GM12878 (cell line): ENCODE data around the gene DIPK1A. TPM values are rescaled to one million over a fixed set of nuclear protein-coding genes. Genes with fewer than 3 reads are reported as not detected.

Source experiments
- ATAC-seq: fragments of 200-7000 bp; cut with Tn5 transposase; 3 replicates; pipeline ENCODE4 v1.9.1; 2020; ENCODE audit warnings: mild to moderate bottlenecking, moderate library complexity
- BruUV-seq: library from RNA; stranded (reverse); fragments of 400-500 nt; replicated peaks from 2 replicates; lab custom pipeline; 2021; lab: Mats Ljungman, UMichigan
- CTCF ChIA-PET: fragments of 300-600 bp; sonication (Branson Sonifier 250); formaldehyde crosslinking; extraction: SDS; loops from one replicate; lab custom pipeline; 2021; ENCODE audit warnings: inconsistent platforms; lab: Yijun Ruan, JAX
- POLR2A ChIA-PET: fragments of 350-600 bp; formaldehyde crosslinking; extraction: SDS; loops from one replicate; lab custom pipeline; 2021; ENCODE audit warnings: inconsistent platforms; lab: Charles Lee
- RAD21 ChIA-PET: fragments of 300-600 bp; sonication (Branson Sonifier 250); formaldehyde crosslinking; loops from one replicate; lab custom pipeline; 2023; ENCODE audit warnings: antibody characterized with exemption; ENCODE audit not compliant: unreplicated experiment; lab: Charles Lee
- SMC1A ChIA-PET: fragments of 300-600 bp; sonication (Branson Sonifier 250); formaldehyde crosslinking; loops from one replicate; lab custom pipeline; 2023; ENCODE audit not compliant: unreplicated experiment, uncharacterized antibody; lab: Charles Lee
- DNase-seq: peaks from one replicate; pipeline ENCODE4 v3.0.0-alpha.2; 2011; ENCODE audit warnings: low read depth, low spot score
- FAIRE-seq: peaks from 3 replicates; lab custom pipeline; 2011; peaks lifted over from hg19 to GRCh38; lab: Jason Lieb, UNC
- H2AFZ ChIP-seq: 2 replicates; pipeline ENCODE4 v1.6.0; 2011; ENCODE audit warnings: low read depth, low read length, control low read depth; ENCODE audit not compliant: control insufficient read depth
- H3K27ac ChIP-seq: 2 replicates; pipeline ENCODE4 v1.5.1; 2011; ENCODE audit warnings: control low read depth; ENCODE audit not compliant: control insufficient read depth, insufficient read depth
- H3K27me3 ChIP-seq, 2 experiments: replicated peaks in 1 of 2; 2 replicates each; pipeline versions ENCODE4 v1.6.0 to v1.6.1; 2011; ENCODE audit warnings: low read length in 1 of 2; ENCODE audit not compliant: control insufficient read depth in 2 of 2, insufficient read depth in 2 of 2
- H3K36me3 ChIP-seq, 2 experiments: 2 replicates each; pipeline ENCODE4 v1.5.1; 2011; ENCODE audit warnings: low read length in 1 of 2; ENCODE audit not compliant: control insufficient read depth in 2 of 2, insufficient read depth in 2 of 2
- H3K4me1 ChIP-seq: 2 replicates; pipeline ENCODE4 v1.6.1; 2011; ENCODE audit warnings: mild to moderate bottlenecking, low read length, moderate library complexity, mixed read lengths; ENCODE audit not compliant: control insufficient read depth, insufficient read depth
- H3K4me2 ChIP-seq: 2 replicates; pipeline ENCODE4 v1.6.0; 2011; ENCODE audit warnings: control low read depth; ENCODE audit not compliant: control insufficient read depth, insufficient read depth
- H3K4me3 ChIP-seq: fragments of 200-600 bp; sonication (generic); 2 replicates; pipeline ENCODE4 v1.5.1; 2016
- H3K79me2 ChIP-seq: 2 replicates; pipeline ENCODE4 v1.6.0; 2011; ENCODE audit warnings: low read length; ENCODE audit not compliant: control insufficient read depth, insufficient read depth
- H3K9ac ChIP-seq: 2 replicates; pipeline ENCODE4 v1.8.0; 2011; ENCODE audit warnings: low read length, control low read depth, mixed read lengths; ENCODE audit not compliant: control insufficient read depth, insufficient read depth
- H3K9me3 ChIP-seq: replicated peaks from 3 replicates; pipeline ENCODE4 v1.5.1; 2011; ENCODE audit warnings: mild to moderate bottlenecking, low read length; ENCODE audit not compliant: control insufficient read depth, insufficient read depth
- H4K20me1 ChIP-seq: 2 replicates; pipeline ENCODE4 v1.6.0; 2011; ENCODE audit not compliant: control insufficient read depth, insufficient read depth
- ATF2 ChIP-seq: IDR thresholded peaks from 2 replicates; pipeline ENCODE4 v1.6.1; 2012; ENCODE audit warnings: low read length, inconsistent platforms
- BMI1 ChIP-seq: fragments of 450-650 bp; IDR thresholded peaks from 2 replicates; pipeline ENCODE4 v1.6.1; 2016; ENCODE audit warnings: mild to moderate bottlenecking, moderate library complexity, borderline replicate concordance
- ELK1 ChIP-seq: IDR thresholded peaks from 2 replicates; pipeline ENCODE4 v1.6.1; 2012; ENCODE audit warnings: low read depth, low read length, improper control_type of control experiment
- HDAC6 ChIP-seq: fragments of 200-600 bp; sonication (generic); IDR thresholded peaks from one replicate; pipeline ENCODE4 v1.8.0; 2017; ENCODE audit warnings: antibody characterized with exemption; ENCODE audit not compliant: unreplicated experiment
- IKZF1 ChIP-seq: fragments of 450-650 bp; conservative IDR thresholded peaks from 2 replicates; pipeline ENCODE4 v1.6.1; 2017; ENCODE audit warnings: antibody characterized with exemption, mild to moderate bottlenecking
- JUNB ChIP-seq: IDR thresholded peaks from 2 replicates; pipeline ENCODE4 v1.6.1; 2016; ENCODE audit warnings: antibody characterized with exemption, mild to moderate bottlenecking
- KDM1A ChIP-seq: fragments of 200-600 bp; sonication (generic); IDR thresholded peaks from 2 replicates; pipeline ENCODE4 v1.6.1; 2016; ENCODE audit warnings: borderline replicate concordance
- RELA ChIP-seq: fragments of 450-650 bp; IDR thresholded peaks from 2 replicates; pipeline ENCODE4 v1.8.0; 2014; ENCODE audit warnings: borderline replicate concordance; ENCODE audit not compliant: partially characterized antibody
- SREBF1 ChIP-seq: IDR thresholded peaks from 2 replicates; pipeline ENCODE4 v1.6.1; 2012; ENCODE audit warnings: mild to moderate bottlenecking, low read length
- USF1 ChIP-seq: IDR thresholded peaks from 2 replicates; pipeline ENCODE4 v1.6.1; 2011; ENCODE audit warnings: borderline replicate concordance, low read depth, mild to moderate bottlenecking, moderate library complexity, mixed read lengths, low read length; ENCODE audit not compliant: insufficient read depth; ENCODE audit errors: extremely low read length
- ZBTB40 ChIP-seq: fragments of 450-650 bp; IDR thresholded peaks from 2 replicates; pipeline ENCODE4 v1.6.1; 2016; ENCODE audit warnings: mild to moderate bottlenecking, moderate library complexity, borderline replicate concordance
- ZNF217 ChIP-seq: fragments of 450-650 bp; IDR thresholded peaks from 2 replicates; pipeline ENCODE4 v1.6.1; 2017; ENCODE audit warnings: antibody characterized with exemption, mild to moderate bottlenecking
- WGBS: methylation state at CpG from one replicate; pipeline ENCODE4 v1.1.6; 2016; ENCODE audit warnings: low lambda C conversion rate; ENCODE audit not compliant: insufficient replicate concordance, insufficient coverage; ENCODE audit errors: missing lambda C conversion rate; 5-methylcytosine and 5-hydroxymethylcytosine counted together
- in situ Hi-C: fragments of 300-500 bp; cut with MboI; formaldehyde crosslinking; loops from 9 replicates; pipeline ENCODE4 v1.14.3; 2018; ENCODE audit warnings: mixed read lengths
- intact Hi-C: fragments of 100-400 bp; cut with micrococcal nuclease; formaldehyde crosslinking; loops from one replicate; pipeline ENCODE4 v1.14.2; 2022; ENCODE audit not compliant: unreplicated experiment
- polyA plus RNA-seq, 11 experiments: library from polyadenylated mRNA; depleted of rRNA in 4 of 11; unstranded in 6 of 11; stranded (reverse) in 5 of 11; fragments of >200 nt; fragmentation: Nextera tagmentation in 4 of 11; fragmentation: Illumina TruSeq in 1 of 11; extraction: Ambion mirVana in 4 of 11; extraction: Trizol in 1 of 11; gene quantifications; 1 replicate in 1 of 11; 2 replicates in 10 of 11; pipeline versions ENCODE4 v1.2.1 to v1.2.3, GENCODE V29; 2011 to 2016; ENCODE audit warnings: inconsistent platforms in 2 of 11, missing spikeins in 2 of 11, low read depth in 1 of 11
- total RNA-seq, 4 experiments: library from RNA; depleted of rRNA in 3 of 4; stranded (reverse); fragments of >200 nt in 3 of 4; fragmentation: Illumina TruSeq in 1 of 4; extraction: Trizol in 1 of 4; gene quantifications; 2 replicates each; pipeline versions ENCODE4 v1.2.1 to v1.2.3, GENCODE V29; 2013 to 2021
- TF ChIP-seq, protein P1 (sequence below): fragments of 450-650 bp; IDR thresholded peaks from 2 replicates; pipeline ENCODE4 v1.6.1; 2018; ENCODE audit warnings: mild to moderate bottlenecking, low read depth, moderate library complexity; ENCODE audit not compliant: partially characterized antibody

Gene DIPK1A
- total and polyA plus RNA-seq, 10 of the 15 experiments (the other 5 are each of a cell fraction or from before 2014, with no cell fraction given): 4.9 to 15.0 (median 9.7) TPM

- intact Hi-C loops: no loop called here
- H3K27me3 ChIP-seq: peaks cover 0 to 5% of the 10 kb centered on the region in 2 experiments; a peak in 1 of 4 replicates
- H3K9me3 ChIP-seq: no peaks in the 10 kb centered on the region
- no peaks in the 10 kb centered on the region for H4K20me1 ChIP-seq
- ChIA-PET CTCF (interaction anchor here (1.1 to 2.2 kb wide), 3 partner anchors 12 to 202 kb away, joined by 4 to 6 read pairs (median 4); no protein-coding TSS in a partner anchor), POLR2A (no interaction called here), RAD21 (interaction anchor here (0.7 to 2.2 kb wide), 2 partner anchors 26 to 142 kb away, joined by 3 to 7 read pairs; no protein-coding TSS in a partner anchor), SMC1A (interaction anchor here (1.6 kb wide), 1 partner anchor 43 kb away, joined by 4 read pairs; no protein-coding TSS in a partner anchor)
- FAIRE-seq: no peak
- H3K4me1 ChIP-seq: no peaks in the 10 kb centered on the region
- no peak for DNase-seq
- no peak overlapping the region for H2AFZ ChIP-seq
- no peaks in the 10 kb centered on the region for H3K79me2 ChIP-seq
- BruUV-seq: no TSS peak
- in situ Hi-C loops: no loop called here
- H3K36me3 ChIP-seq: no peaks in the 10 kb centered on the region
- no peak overlapping the region for H3K4me2 ChIP-seq
- no peak overlapping the region for H3K27ac ChIP-seq
- H3K9ac ChIP-seq: no peak overlapping the region
- no peak overlapping the region for H3K4me3 ChIP-seq
- no peak for ATAC-seq
- 65% methylated on average over 3 of the region's 3 CpGs for WGBS
- TF ChIP-seq JUNB (no peak), BMI1 (no peak), IKZF1 (no peak), ELK1 (no peak), ZNF217 (no peak), ATF2 (no peak), RELA (no peak), KDM1A (no peak), ZBTB40 (no peak), HDAC6 (no peak), USF1 (no peak), SREBF1 (no peak)
- TF ChIP-seq, protein P1, sequence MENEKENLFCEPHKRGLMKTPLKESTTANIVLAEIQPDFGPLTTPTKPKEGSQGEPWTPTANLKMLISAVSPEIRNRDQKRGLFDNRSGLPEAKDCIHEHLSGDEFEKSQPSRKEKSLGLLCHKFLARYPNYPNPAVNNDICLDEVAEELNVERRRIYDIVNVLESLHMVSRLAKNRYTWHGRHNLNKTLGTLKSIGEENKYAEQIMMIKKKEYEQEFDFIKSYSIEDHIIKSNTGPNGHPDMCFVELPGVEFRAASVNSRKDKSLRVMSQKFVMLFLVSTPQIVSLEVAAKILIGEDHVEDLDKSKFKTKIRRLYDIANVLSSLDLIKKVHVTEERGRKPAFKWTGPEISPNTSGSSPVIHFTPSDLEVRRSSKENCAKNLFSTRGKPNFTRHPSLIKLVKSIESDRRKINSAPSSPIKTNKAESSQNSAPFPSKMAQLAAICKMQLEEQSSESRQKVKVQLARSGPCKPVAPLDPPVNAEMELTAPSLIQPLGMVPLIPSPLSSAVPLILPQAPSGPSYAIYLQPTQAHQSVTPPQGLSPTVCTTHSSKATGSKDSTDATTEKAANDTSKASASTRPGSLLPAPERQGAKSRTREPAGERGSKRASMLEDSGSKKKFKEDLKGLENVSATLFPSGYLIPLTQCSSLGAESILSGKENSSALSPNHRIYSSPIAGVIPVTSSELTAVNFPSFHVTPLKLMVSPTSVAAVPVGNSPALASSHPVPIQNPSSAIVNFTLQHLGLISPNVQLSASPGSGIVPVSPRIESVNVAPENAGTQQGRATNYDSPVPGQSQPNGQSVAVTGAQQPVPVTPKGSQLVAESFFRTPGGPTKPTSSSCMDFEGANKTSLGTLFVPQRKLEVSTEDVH: no peak
Observed at GRCh38 chr1:92792340-92792782, 168.9 kb downstream of the DIPK1A start.
